Spleen (tissue), 7 donors: ENCODE results near the gene RNF111.

Experiments used
- POLR2AphosphoS5 ChIP-seq, 3 donors: sonication (generic); formaldehyde crosslinking; IDR thresholded peaks; one replicate each; pipeline ENCODE4 v1.5.1; 2017; ENCODE audit warnings: antibody characterized with exemption in 3 of 3
- TF ChIP-seq, protein P1 (sequence below), 11 experiments: fragments of 200-600 bp in 7 of 11; fragments of 450-650 bp in 4 of 11; sonication (generic) in 4 of 11; IDR thresholded peaks in 8 of 11; conservative IDR thresholded peaks in 3 of 11; 1 replicate in 7 of 11; 2 replicates in 4 of 11; pipeline versions ENCODE4 v1.4.0 to v1.8.0; 2016 to 2021; ENCODE audit warnings: antibody characterized with exemption in 11 of 11, inconsistent platforms in 4 of 11, mild to moderate bottlenecking in 1 of 11
- donor health status: DM: no; HTN: no; CAD: no; lungs with moderate emphysema.
- donor health status: DM: no; HTN: no; CAD: no.
- donor health status: DM: no; HTN: no; CAD: no.

DNA sequence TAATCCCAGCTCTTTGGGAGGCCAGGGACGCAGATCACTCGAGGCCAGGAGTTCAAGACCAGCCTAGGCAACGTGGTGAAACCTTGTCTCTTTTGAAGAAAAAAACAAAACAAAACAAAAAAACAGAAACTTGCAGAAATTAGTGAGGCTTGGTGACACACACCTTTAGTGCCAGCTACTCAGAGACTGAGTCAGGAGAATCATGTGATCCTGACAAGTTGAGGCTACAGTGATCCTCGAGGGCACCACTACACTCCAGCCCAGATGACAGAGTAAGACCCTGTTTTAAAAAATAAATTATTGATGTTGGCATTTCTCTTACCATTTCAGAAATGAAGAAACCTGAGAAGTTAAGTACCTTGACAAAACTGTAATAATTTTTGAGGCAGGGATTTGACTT is 72.9 kb downstream of the RNF111 start:
- TF ChIP-seq, protein P1, sequence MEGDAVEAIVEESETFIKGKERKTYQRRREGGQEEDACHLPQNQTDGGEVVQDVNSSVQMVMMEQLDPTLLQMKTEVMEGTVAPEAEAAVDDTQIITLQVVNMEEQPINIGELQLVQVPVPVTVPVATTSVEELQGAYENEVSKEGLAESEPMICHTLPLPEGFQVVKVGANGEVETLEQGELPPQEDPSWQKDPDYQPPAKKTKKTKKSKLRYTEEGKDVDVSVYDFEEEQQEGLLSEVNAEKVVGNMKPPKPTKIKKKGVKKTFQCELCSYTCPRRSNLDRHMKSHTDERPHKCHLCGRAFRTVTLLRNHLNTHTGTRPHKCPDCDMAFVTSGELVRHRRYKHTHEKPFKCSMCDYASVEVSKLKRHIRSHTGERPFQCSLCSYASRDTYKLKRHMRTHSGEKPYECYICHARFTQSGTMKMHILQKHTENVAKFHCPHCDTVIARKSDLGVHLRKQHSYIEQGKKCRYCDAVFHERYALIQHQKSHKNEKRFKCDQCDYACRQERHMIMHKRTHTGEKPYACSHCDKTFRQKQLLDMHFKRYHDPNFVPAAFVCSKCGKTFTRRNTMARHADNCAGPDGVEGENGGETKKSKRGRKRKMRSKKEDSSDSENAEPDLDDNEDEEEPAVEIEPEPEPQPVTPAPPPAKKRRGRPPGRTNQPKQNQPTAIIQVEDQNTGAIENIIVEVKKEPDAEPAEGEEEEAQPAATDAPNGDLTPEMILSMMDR (IDR thresholded peaks at IDR 0.05 in 8 of 11, conservative IDR thresholded peaks at IDR 0.05 in 3 of 11) = no peak
- no peak for TF ChIP-seq POLR2AphosphoS5 (IDR thresholded peaks at IDR 0.05)
